HUES48 (cell line): Measurements from ENCODE around the gene DERL2.

Source experiments
- H3K27ac ChIP-seq: one replicate; pipeline ENCODE4 v1.7.0; 2013; ENCODE audit warnings: low read depth, low read length, inconsistent platforms
- H3K27me3 ChIP-seq: 2 replicates; pipeline ENCODE4 v1.6.1; 2013; ENCODE audit warnings: mild to moderate bottlenecking, low read length; ENCODE audit not compliant: control insufficient read depth, insufficient read depth
- H3K36me3 ChIP-seq: 2 replicates; pipeline ENCODE4 v1.6.1; 2013; ENCODE audit warnings: low read length; ENCODE audit not compliant: control insufficient read depth, insufficient read depth
- H3K4me1 ChIP-seq: 2 replicates; pipeline ENCODE4 v1.6.1; 2013; ENCODE audit warnings: mild to moderate bottlenecking, low read length; ENCODE audit not compliant: control insufficient read depth, insufficient read depth
- H3K4me3 ChIP-seq: 2 replicates; pipeline ENCODE4 v1.5.1; 2013; ENCODE audit warnings: mild to moderate bottlenecking, low read depth, low read length
- H3K9ac ChIP-seq: 2 replicates; pipeline ENCODE4 v1.6.1; 2013; ENCODE audit warnings: mild to moderate bottlenecking, low read depth, low read length, moderate library complexity
- H3K9me3 ChIP-seq: 2 replicates; pipeline ENCODE4 v1.6.1; 2013; ENCODE audit warnings: low read length; ENCODE audit not compliant: control insufficient read depth, insufficient read depth

Gene DERL2

DNA sequence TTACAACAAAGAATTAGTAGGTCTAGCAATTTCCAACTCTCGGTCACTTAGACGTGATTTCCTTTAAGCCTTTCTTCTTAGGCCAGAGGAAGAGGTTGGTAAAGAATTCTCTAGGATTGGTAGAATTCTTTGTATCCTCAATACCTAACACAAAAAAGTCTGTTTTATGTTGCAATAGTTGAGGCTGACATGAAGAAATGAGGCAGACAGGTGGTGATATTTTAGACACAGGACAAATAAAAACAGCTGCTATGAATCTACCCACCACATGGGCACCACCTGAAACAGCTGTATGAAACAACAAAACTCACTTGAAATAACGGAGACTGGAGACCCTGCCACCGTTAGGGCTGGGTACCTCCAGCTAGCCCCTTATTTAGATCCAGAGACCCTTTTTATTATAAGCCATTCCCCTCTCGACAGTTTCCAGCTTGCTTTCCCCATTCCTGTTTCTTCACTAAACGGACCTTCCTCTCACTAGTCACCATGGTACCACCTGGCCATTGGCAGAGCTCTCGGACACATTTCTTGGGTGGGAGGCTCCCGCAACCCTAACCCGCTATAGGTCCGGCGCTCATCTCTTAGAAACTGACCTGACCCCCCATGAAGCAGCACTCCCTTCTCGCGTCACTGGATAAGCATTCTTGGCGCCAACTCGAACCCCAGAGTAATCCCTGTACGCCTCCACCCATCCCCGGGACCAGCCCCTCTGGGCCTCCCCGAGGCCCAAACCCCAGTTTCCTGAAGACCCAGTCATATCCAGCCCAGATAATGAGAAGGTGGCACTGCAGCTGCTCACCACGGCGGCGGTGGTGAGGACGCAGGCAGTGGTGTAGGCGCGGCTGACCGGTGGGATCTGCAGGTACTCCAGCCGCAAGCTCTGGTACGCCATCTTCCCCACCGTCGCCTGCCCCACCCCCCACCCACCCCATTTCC is at the start of gene DERL2:
Gene DERL2 (minus strand): TSS at position 909 of the 936 bp plus-strand sequence. CDS start 17 bp downstream, at position 892.
- peaks cover 5% of the 10 kb centered on the region; the same call in 1 of the 2 replicates for H3K4me1 ChIP-seq
- peak within 1 kb of the TSS; percentile 95 for H3K9ac ChIP-seq
- H3K9me3 ChIP-seq = no peaks in the 10 kb centered on the region
- H3K27me3 ChIP-seq = no peaks in the 10 kb centered on the region
- H3K4me3 ChIP-seq = peak within 1 kb of the TSS; percentile 100
- peak within 1 kb of the TSS; percentile 98 for H3K27ac ChIP-seq
- H3K36me3 ChIP-seq = peaks cover 71% of the 10 kb centered on the region

DNA sequence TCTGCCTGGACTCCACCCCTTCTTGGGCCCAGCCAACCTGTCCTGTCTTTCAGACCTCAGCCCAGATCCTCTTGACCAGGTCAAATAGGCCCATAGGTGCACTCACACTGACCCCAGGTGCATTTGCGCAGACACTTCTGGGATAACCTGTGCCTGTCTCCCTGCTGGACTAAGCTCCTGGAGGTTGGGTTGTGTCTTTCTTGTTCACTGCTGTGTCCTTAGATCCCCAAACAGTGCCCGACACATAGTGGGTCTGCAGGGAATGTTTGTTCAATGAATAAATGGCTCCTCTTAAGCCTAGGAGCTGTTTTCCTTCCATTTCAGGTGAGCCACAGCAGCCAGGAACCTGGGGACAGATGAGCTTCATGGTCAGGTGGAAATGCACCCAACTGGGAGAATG is 49.5 kb upstream of the DERL2 start:
- Histone ChIP-seq H3K4me1 (no peaks in the 10 kb centered on the region), H3K9me3 (no peaks in the 10 kb centered on the region), H3K27ac (no peak overlapping the region), H3K9ac (no peak overlapping the region), H3K4me3 (no peak overlapping the region), H3K27me3 (no peaks in the 10 kb centered on the region), H3K36me3 (no peaks in the 10 kb centered on the region)

GRCh38 chr17:5533486-5534315 is 47.7 kb upstream of the DERL2 start:
- Histone ChIP-seq H3K9me3 (no peaks in the 10 kb centered on the region), H3K27ac (no peak overlapping the region), H3K4me1 (no peaks in the 10 kb centered on the region), H3K4me3 (no peak overlapping the region), H3K36me3 (no peaks in the 10 kb centered on the region), H3K9ac (no peak overlapping the region), H3K27me3 (no peaks in the 10 kb centered on the region)

- Histone ChIP-seq H3K36me3 (no peaks in the 10 kb centered on the region), H3K4me3 (no peak overlapping the region), H3K4me1 (no peaks in the 10 kb centered on the region), H3K9me3 (no peaks in the 10 kb centered on the region), H3K27me3 (no peaks in the 10 kb centered on the region), H3K9ac (no peak overlapping the region), H3K27ac (no peak overlapping the region)
Measured at GRCh38 chr17:5532581-5532980, 46.6 kb upstream of the DERL2 start.

GRCh38 chr17:5531085-5531418 is 45.1 kb upstream of the DERL2 start:
- Histone ChIP-seq H3K4me3 (no peak overlapping the region), H3K4me1 (no peaks in the 10 kb centered on the region), H3K9me3 (no peaks in the 10 kb centered on the region), H3K36me3 (no peaks in the 10 kb centered on the region), H3K9ac (no peak overlapping the region), H3K27me3 (no peaks in the 10 kb centered on the region), H3K27ac (no peak overlapping the region)

- Histone ChIP-seq H3K27me3 (no peaks in the 10 kb centered on the region), H3K36me3 (no peaks in the 10 kb centered on the region), H3K9ac (no peak overlapping the region), H3K4me3 (no peak overlapping the region), H3K9me3 (no peaks in the 10 kb centered on the region), H3K4me1 (no peaks in the 10 kb centered on the region), H3K27ac (no peak overlapping the region)
Measured at GRCh38 chr17:5530265-5531084, 44.5 kb upstream of the DERL2 start.

- no peaks in the 10 kb centered on the region for H3K36me3 ChIP-seq
- H3K4me3 ChIP-seq = no peak overlapping the region
- no peaks in the 10 kb centered on the region for H3K27me3 ChIP-seq
- no peak overlapping the region for H3K27ac ChIP-seq
- H3K9ac ChIP-seq = no peak overlapping the region
- no peaks in the 10 kb centered on the region for H3K4me1 ChIP-seq
- no peaks in the 10 kb centered on the region for H3K9me3 ChIP-seq
Measured at GRCh38 chr17:5527601-5528250, 41.7 kb upstream of the DERL2 start.

DNA sequence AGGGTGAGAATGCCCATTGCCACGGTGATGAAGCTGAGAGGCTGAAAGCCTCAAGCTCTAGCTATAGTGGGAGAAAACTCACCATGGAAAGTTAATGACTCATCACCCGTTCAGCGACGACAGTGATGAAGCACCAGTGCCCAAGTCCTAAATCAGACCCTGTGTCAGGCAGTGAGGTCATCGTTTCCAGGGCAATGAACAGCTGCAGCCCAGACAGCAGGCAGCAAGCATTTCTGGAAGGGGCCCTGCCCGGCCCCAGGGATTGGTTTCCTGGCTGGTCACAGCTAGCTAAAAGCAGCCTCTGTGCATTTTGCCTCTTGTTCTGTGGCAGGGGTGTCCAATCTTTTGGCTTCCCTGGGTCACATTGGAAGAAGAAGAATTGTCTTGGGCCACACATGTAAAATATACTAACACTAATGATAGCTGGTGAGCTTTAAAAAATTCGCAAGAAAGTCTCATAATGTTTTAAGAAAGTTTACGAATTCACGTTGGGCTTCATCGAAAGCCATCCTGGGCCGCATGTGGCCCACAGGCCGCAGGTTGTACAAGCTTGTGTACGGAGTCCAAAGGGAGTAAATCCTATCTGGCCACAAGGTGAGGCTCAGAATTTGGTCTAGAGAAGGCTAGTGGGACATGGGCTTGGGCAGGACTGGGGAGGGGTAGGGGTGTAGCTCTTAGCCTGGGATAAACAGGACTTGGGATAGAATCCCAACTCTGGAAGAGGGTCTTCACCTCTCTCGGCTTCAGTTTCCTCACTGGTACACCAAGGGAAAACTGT is 41.0 kb upstream of the DERL2 start:
- Histone ChIP-seq H3K36me3 (no peaks in the 10 kb centered on the region), H3K4me1 (no peaks in the 10 kb centered on the region), H3K27me3 (no peaks in the 10 kb centered on the region), H3K9me3 (no peaks in the 10 kb centered on the region), H3K4me3 (no peak overlapping the region), H3K27ac (no peak overlapping the region), H3K9ac (no peak overlapping the region)

- Histone ChIP-seq H3K4me1 (no peaks in the 10 kb centered on the region), H3K9ac (no peak overlapping the region), H3K27me3 (no peaks in the 10 kb centered on the region), H3K4me3 (no peak overlapping the region), H3K36me3 (no peaks in the 10 kb centered on the region), H3K9me3 (no peaks in the 10 kb centered on the region), H3K27ac (no peak overlapping the region)
Measured at GRCh38 chr17:5523249-5523648, 37.3 kb upstream of the DERL2 start.

DNA sequence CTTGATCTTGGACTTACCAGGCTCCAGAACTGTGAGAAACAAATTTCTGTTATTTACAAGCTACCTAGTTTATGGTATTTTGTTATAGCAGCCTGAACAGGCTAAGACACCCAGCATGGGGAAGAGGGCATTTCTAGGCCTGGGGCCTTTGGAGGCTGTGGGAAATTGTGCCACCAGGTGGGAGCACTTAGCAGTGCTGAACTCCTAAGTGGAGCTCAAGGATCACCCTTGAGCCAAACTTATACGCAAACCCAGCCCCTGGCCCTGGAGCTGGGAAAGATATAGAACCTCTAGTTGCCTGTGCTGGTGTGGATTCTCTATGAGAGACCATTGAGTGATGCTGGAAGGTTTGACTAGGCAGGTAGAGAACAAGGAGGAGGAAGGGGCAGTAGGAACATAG is 36.5 kb upstream of the DERL2 start:
- Histone ChIP-seq H3K36me3 (no peaks in the 10 kb centered on the region), H3K9ac (no peak overlapping the region), H3K4me3 (no peak overlapping the region), H3K27me3 (no peaks in the 10 kb centered on the region), H3K4me1 (no peaks in the 10 kb centered on the region), H3K27ac (no peak overlapping the region), H3K9me3 (no peaks in the 10 kb centered on the region)
